ENCODE results near the gene HOXD4. TPM values are rescaled to one million over a fixed set of nuclear protein-coding genes. Genes with fewer than 3 reads are reported as not detected.

Gene HOXD4
- total and polyA plus RNA-seq, 9 donors: 2.2 to 8.1 (median 3.6) TPM

GRCh38 chr2:176172895-176173566 lies 21.7 kb downstream of the HOXD4 start:
- H3K4me1 ChIP-seq (ENCODE audit: control insufficient read depth, insufficient read depth, low read length): peaks cover 20% of the 10 kb centered on the region
- H3K36me3 ChIP-seq (ENCODE audit: control insufficient read depth, insufficient read depth, low read length): no peaks in the 10 kb centered on the region
- DNase-seq: no peak
- no peak overlapping the region for H3K27ac ChIP-seq (ENCODE audit: low read length)
- peaks cover 85% of the 10 kb centered on the region for H3K27me3 ChIP-seq (ENCODE audit: control insufficient read depth, insufficient read depth, low read length)
- no peaks in the 10 kb centered on the region for H3K9me3 ChIP-seq (replicated peaks; ENCODE audit: control insufficient read depth, low read depth, low read length)
- no CpG with 5 or more reads among the region's 14 CpGs for WGBS (ENCODE audit: insufficient coverage)
- no peak overlapping the region for H3K4me3 ChIP-seq (ENCODE audit: low read length)

GRCh38 chr2:176173567-176174381 lies 22.4 kb downstream of the HOXD4 start:
- H3K4me3 ChIP-seq (ENCODE audit: low read length): no peak overlapping the region
- no peak for DNase-seq
- no CpG with 5 or more reads among the region's 7 CpGs for WGBS (ENCODE audit: insufficient coverage)
- H3K9me3 ChIP-seq (replicated peaks; ENCODE audit: control insufficient read depth, low read depth, low read length): no peaks in the 10 kb centered on the region
- H3K36me3 ChIP-seq (ENCODE audit: control insufficient read depth, insufficient read depth, low read length): no peaks in the 10 kb centered on the region
- H3K4me1 ChIP-seq (ENCODE audit: control insufficient read depth, insufficient read depth, low read length): peaks cover 26% of the 10 kb centered on the region
- no peak overlapping the region for H3K27ac ChIP-seq (ENCODE audit: low read length)
- peaks cover 85% of the 10 kb centered on the region for H3K27me3 ChIP-seq (ENCODE audit: control insufficient read depth, insufficient read depth, low read length)

- Histone ChIP-seq H3K36me3 (ENCODE audit: control insufficient read depth, insufficient read depth, low read length) (no peaks in the 10 kb centered on the region), H3K9me3 (replicated peaks; ENCODE audit: control insufficient read depth, low read depth, low read length) (no peaks in the 10 kb centered on the region), H3K4me1 (ENCODE audit: control insufficient read depth, insufficient read depth, low read length) (peaks cover 26% of the 10 kb centered on the region), H3K4me3 (ENCODE audit: low read length) (no peak overlapping the region), H3K27me3 (ENCODE audit: control insufficient read depth, insufficient read depth, low read length) (peaks cover 83% of the 10 kb centered on the region), H3K27ac (ENCODE audit: low read length) (peak overlapping the region; percentile 38)
- DNase-seq: no peak
- 42% methylated on average over 10 of the region's 14 CpGs for WGBS (ENCODE audit: insufficient coverage)
Observed at GRCh38 chr2:176174382-176174823, 23.1 kb downstream of the HOXD4 start.

- H3K36me3 ChIP-seq (ENCODE audit: control insufficient read depth, insufficient read depth, low read length): no peaks in the 10 kb centered on the region
- peak overlapping the region; percentile 42 for H3K27ac ChIP-seq (ENCODE audit: low read length)
- whole genome bisulfite sequencing (ENCODE audit: insufficient coverage): 36% methylated on average over 35 of the region's 47 CpGs
- no peak for DNase-seq
- no peak overlapping the region for H3K4me3 ChIP-seq (ENCODE audit: low read length)
- H3K9me3 ChIP-seq (replicated peaks; ENCODE audit: control insufficient read depth, low read depth, low read length): no peaks in the 10 kb centered on the region
- H3K4me1 ChIP-seq (ENCODE audit: control insufficient read depth, insufficient read depth, low read length): peaks cover 26% of the 10 kb centered on the region
- H3K27me3 ChIP-seq (ENCODE audit: control insufficient read depth, insufficient read depth, low read length): peaks cover 84% of the 10 kb centered on the region
Observed at GRCh38 chr2:176174824-176175708, 23.7 kb downstream of the HOXD4 start.

GRCh38 chr2:176175709-176176607 lies 24.6 kb downstream of the HOXD4 start:
- no peak overlapping the region for H3K27ac ChIP-seq (ENCODE audit: low read length)
- H3K27me3 ChIP-seq (ENCODE audit: control insufficient read depth, insufficient read depth, low read length): peaks cover 75% of the 10 kb centered on the region
- H3K4me3 ChIP-seq (ENCODE audit: low read length): no peak overlapping the region
- no peaks in the 10 kb centered on the region for H3K9me3 ChIP-seq (replicated peaks; ENCODE audit: control insufficient read depth, low read depth, low read length)
- peaks cover 26% of the 10 kb centered on the region for H3K4me1 ChIP-seq (ENCODE audit: control insufficient read depth, insufficient read depth, low read length)
- H3K36me3 ChIP-seq (ENCODE audit: control insufficient read depth, insufficient read depth, low read length): no peaks in the 10 kb centered on the region
- 31% methylated on average over 2 of the region's 7 CpGs for WGBS (ENCODE audit: insufficient coverage)
- no peak for DNase-seq

GRCh38 chr2:176177580-176178037 lies 26.3 kb downstream of the HOXD4 start:
- WGBS (ENCODE audit: insufficient coverage): 11% methylated on average over 9 of the region's 12 CpGs
- Histone ChIP-seq H3K27ac (ENCODE audit: low read length) (peak overlapping the region; percentile 69), H3K4me3 (ENCODE audit: low read length) (peak overlapping the region; percentile 50), H3K36me3 (ENCODE audit: control insufficient read depth, insufficient read depth, low read length) (no peaks in the 10 kb centered on the region), H3K9me3 (replicated peaks; ENCODE audit: control insufficient read depth, low read depth, low read length) (no peaks in the 10 kb centered on the region), H3K27me3 (ENCODE audit: control insufficient read depth, insufficient read depth, low read length) (peaks cover 69% of the 10 kb centered on the region), H3K4me1 (ENCODE audit: control insufficient read depth, insufficient read depth, low read length) (peaks cover 20% of the 10 kb centered on the region)
- DNase-seq: no peak

- no peak for DNase-seq
- under 1% methylated on average over 63 of the region's 68 CpGs for WGBS (ENCODE audit: insufficient coverage)
- Histone ChIP-seq H3K9me3 (replicated peaks; ENCODE audit: control insufficient read depth, low read depth, low read length) (no peaks in the 10 kb centered on the region), H3K27me3 (ENCODE audit: control insufficient read depth, insufficient read depth, low read length) (peaks cover 68% of the 10 kb centered on the region), H3K36me3 (ENCODE audit: control insufficient read depth, insufficient read depth, low read length) (no peaks in the 10 kb centered on the region), H3K27ac (ENCODE audit: low read length) (peak overlapping the region; percentile 69), H3K4me3 (ENCODE audit: low read length) (peak overlapping the region; percentile 50), H3K4me1 (ENCODE audit: control insufficient read depth, insufficient read depth, low read length) (peaks cover 20% of the 10 kb centered on the region)
Observed at GRCh38 chr2:176178038-176178756, 26.8 kb downstream of the HOXD4 start.

GRCh38 chr2:176178757-176179295 lies 27.5 kb downstream of the HOXD4 start:
- H3K4me1 ChIP-seq (ENCODE audit: control insufficient read depth, insufficient read depth, low read length): peaks cover 20% of the 10 kb centered on the region
- peak overlapping the region; percentile 42 for H3K27ac ChIP-seq (ENCODE audit: low read length)
- H3K27me3 ChIP-seq (ENCODE audit: control insufficient read depth, insufficient read depth, low read length): peaks cover 69% of the 10 kb centered on the region
- DNase-seq: no peak
- H3K36me3 ChIP-seq (ENCODE audit: control insufficient read depth, insufficient read depth, low read length): no peaks in the 10 kb centered on the region
- no peaks in the 10 kb centered on the region for H3K9me3 ChIP-seq (replicated peaks; ENCODE audit: control insufficient read depth, low read depth, low read length)
- peak overlapping the region; percentile 50 for H3K4me3 ChIP-seq (ENCODE audit: low read length)
- WGBS (ENCODE audit: insufficient coverage): no CpG with 5 or more reads among the region's 7 CpGs
